ENCODE data around the gene GSTA3.
"Not testable (repeated sequence)": the region's sequence is repeated elsewhere in the genome, so short reads cannot be mapped to it uniquely, and the experiment has no call there.

GSTA3 gene

DNA sequence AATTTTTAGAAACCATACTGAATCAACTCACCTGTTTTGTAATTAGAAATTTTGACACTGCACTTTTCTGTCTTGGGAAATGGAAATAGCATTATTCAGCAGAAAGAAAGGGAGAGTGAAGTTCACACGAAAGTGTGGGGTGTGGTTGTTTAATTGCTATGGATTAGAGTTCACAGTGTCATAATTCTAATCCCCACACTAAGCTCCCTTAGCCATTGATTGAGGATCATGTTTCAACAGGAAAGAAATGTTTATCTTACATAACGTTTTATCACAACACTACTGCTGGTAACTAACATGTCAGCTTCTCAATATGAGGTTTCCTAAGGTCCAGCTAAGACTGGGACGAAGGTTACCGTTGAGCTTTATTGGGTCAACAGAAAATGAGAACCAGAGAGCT, 37.5 kb downstream of the GSTA3 start:
- H3K27me3 ChIP-seq (ENCODE audit: insufficient read depth, low read length, poor library complexity), result peaks cover 20% of the 10 kb centered on the region
- H3K4me1 ChIP-seq (ENCODE audit: insufficient read depth, low read length), result no peaks in the 10 kb centered on the region
- no peak for ATAC-seq (ENCODE audit: insufficient read depth, low read depth)
- H3K4me2 ChIP-seq (ENCODE audit: insufficient read depth, low read length), result no peak overlapping the region
- no peak overlapping the region for H3K4me3 ChIP-seq (ENCODE audit: low read depth in 1 of 2, low read length in 2 of 2)
- no peaks in the 10 kb centered on the region for H3K79me2 ChIP-seq (ENCODE audit: insufficient read depth, low read length)
- H3K9me3 ChIP-seq (ENCODE audit: insufficient read depth, low read length, severe bottlenecking), result no peaks in the 10 kb centered on the region
- TF ChIP-seq, protein P1, sequence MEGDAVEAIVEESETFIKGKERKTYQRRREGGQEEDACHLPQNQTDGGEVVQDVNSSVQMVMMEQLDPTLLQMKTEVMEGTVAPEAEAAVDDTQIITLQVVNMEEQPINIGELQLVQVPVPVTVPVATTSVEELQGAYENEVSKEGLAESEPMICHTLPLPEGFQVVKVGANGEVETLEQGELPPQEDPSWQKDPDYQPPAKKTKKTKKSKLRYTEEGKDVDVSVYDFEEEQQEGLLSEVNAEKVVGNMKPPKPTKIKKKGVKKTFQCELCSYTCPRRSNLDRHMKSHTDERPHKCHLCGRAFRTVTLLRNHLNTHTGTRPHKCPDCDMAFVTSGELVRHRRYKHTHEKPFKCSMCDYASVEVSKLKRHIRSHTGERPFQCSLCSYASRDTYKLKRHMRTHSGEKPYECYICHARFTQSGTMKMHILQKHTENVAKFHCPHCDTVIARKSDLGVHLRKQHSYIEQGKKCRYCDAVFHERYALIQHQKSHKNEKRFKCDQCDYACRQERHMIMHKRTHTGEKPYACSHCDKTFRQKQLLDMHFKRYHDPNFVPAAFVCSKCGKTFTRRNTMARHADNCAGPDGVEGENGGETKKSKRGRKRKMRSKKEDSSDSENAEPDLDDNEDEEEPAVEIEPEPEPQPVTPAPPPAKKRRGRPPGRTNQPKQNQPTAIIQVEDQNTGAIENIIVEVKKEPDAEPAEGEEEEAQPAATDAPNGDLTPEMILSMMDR (IDR thresholded peaks at IDR 0.05; ENCODE audit: borderline replicate concordance, extremely low read depth, low read length, poor library complexity, severe bottlenecking), result no peak
- no peak for TF ChIP-seq EZH2 (IDR thresholded peaks at IDR 0.05; ENCODE audit: borderline replicate concordance, low read depth, low read length, severe bottlenecking)
- H2AFZ ChIP-seq (ENCODE audit: low read depth, low read length), result no peak overlapping the region
- no peak overlapping the region for H3K9ac ChIP-seq (ENCODE audit: low read depth, low read length)
- H3K36me3 ChIP-seq (ENCODE audit: insufficient read depth, low read length), result no peaks in the 10 kb centered on the region
- H3K27ac ChIP-seq (ENCODE audit: low read length), result no peak overlapping the region
- H4K20me1 ChIP-seq (ENCODE audit: insufficient read depth, low read length), result no peaks in the 10 kb centered on the region
- DNase-seq, result no peak

DNA sequence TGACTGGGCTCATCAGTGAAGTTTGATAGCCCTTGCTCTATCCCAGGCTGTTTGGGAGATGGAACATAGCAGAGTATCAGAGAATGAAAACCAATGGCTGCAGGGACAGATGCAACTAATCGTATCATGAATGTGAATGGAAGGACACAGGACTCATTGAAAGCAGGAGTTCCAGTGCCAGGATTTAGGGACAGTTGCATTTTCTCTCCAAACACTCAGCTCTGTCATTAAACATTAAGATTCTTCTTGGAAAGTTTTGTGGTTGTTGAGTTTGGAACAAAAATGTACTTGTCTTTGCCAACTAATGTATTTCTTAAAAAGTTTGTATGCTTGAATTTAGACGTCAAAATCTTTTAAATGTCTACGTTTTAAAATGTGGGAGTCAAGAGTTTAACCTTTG, 37.9 kb downstream of the GSTA3 start:
- Histone ChIP-seq H3K27ac (ENCODE audit: low read length) (no peak overlapping the region), H3K4me2 (ENCODE audit: insufficient read depth, low read length) (no peak overlapping the region), H3K9me3 (ENCODE audit: insufficient read depth, low read length, severe bottlenecking) (no peaks in the 10 kb centered on the region), H3K27me3 (ENCODE audit: insufficient read depth, low read length, poor library complexity) (peaks cover 20% of the 10 kb centered on the region), H2AFZ (ENCODE audit: low read depth, low read length) (no peak overlapping the region), H3K36me3 (ENCODE audit: insufficient read depth, low read length) (no peaks in the 10 kb centered on the region), H4K20me1 (ENCODE audit: insufficient read depth, low read length) (no peaks in the 10 kb centered on the region), H3K4me1 (ENCODE audit: insufficient read depth, low read length) (no peaks in the 10 kb centered on the region), H3K79me2 (ENCODE audit: insufficient read depth, low read length) (no peaks in the 10 kb centered on the region), H3K4me3 (ENCODE audit: low read depth in 1 of 2, low read length in 2 of 2) (no peak overlapping the region), H3K9ac (ENCODE audit: low read depth, low read length) (no peak overlapping the region)
- DNase-seq, result no peak
- TF ChIP-seq EZH2 (IDR thresholded peaks at IDR 0.05; ENCODE audit: borderline replicate concordance, low read depth, low read length, severe bottlenecking), result no peak
- TF ChIP-seq, protein P1 (IDR thresholded peaks at IDR 0.05; ENCODE audit: borderline replicate concordance, extremely low read depth, low read length, poor library complexity, severe bottlenecking), result no peak
- ATAC-seq (ENCODE audit: insufficient read depth, low read depth), result no peak

DNA sequence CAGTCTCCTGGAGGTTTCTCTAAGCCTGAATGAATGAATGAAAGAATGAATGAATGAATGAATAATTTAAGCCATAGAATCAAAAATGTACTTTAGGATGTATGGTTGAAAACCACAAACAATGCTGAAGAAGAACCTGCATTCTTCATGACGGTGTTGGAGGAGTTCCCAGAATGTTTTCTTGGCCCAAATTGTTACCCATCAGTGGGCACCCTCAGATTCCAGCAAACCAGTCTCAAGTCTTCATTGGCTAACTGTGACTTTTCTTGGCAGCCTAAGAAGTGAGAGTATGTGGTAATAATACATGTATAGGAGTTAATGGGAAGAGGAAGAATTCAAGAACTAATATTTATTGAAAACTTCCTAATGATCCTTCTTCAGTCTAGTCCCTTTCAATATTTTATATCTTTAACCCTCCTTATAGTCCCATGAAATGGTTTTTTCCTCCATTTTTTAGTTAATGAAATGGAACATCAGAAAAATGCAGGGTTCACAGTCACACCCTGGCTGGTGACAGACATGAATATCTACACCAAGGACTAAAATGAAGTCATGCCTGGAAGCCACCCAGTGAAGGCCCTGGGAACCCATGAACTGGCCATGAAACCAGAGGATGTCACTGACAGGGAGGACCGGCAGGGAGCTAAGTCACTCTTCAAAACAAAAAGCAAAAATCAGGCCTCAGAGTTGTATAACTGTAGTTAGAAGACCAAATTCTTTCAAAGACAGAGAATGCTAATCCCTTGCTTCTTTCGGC, 39.0 kb downstream of the GSTA3 start:
- not testable (repeated sequence) for H3K4me3 ChIP-seq (ENCODE audit: low read depth in 1 of 2, low read length in 2 of 2); H2AFZ ChIP-seq (ENCODE audit: low read depth, low read length); ATAC-seq (ENCODE audit: insufficient read depth, low read depth); H3K27ac ChIP-seq (ENCODE audit: low read length); DNase-seq; H4K20me1 ChIP-seq (ENCODE audit: insufficient read depth, low read length); H3K9me3 ChIP-seq (ENCODE audit: insufficient read depth, low read length, severe bottlenecking); H3K79me2 ChIP-seq (ENCODE audit: insufficient read depth, low read length); H3K4me1 ChIP-seq (ENCODE audit: insufficient read depth, low read length); H3K9ac ChIP-seq (ENCODE audit: low read depth, low read length); H3K4me2 ChIP-seq (ENCODE audit: insufficient read depth, low read length); H3K36me3 ChIP-seq (ENCODE audit: insufficient read depth, low read length)
- H3K27me3 ChIP-seq (ENCODE audit: insufficient read depth, low read length, poor library complexity), result peaks cover 20% of the 10 kb centered on the region

DNA sequence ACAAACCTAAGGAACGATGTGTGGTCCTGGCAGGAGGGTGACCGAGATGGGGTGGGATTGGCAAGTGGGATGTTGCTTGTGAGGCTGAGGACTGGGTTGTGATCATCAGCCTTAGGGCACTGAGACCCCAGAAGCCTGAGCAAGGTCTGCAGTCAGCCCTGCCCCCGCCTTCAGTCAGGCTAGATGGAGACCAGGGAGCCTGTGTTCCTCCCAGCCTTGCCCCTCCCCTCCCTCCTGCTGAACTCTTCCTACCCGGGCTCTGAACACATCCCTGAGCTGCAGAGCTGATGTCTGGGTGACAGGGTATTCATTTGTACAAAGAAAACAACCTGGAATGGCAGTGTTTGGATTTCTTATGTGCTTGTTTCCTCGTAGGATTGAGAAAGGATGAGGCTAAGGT, 40.6 kb downstream of the GSTA3 start:
- H3K79me2 ChIP-seq (ENCODE audit: insufficient read depth, low read length); H3K4me1 ChIP-seq (ENCODE audit: insufficient read depth, low read length); H2AFZ ChIP-seq (ENCODE audit: low read depth, low read length); H4K20me1 ChIP-seq (ENCODE audit: insufficient read depth, low read length); DNase-seq; ATAC-seq (ENCODE audit: insufficient read depth, low read depth); H3K9ac ChIP-seq (ENCODE audit: low read depth, low read length); H3K4me3 ChIP-seq (ENCODE audit: low read depth in 1 of 2, low read length in 2 of 2); H3K9me3 ChIP-seq (ENCODE audit: insufficient read depth, low read length, severe bottlenecking); H3K4me2 ChIP-seq (ENCODE audit: insufficient read depth, low read length); H3K36me3 ChIP-seq (ENCODE audit: insufficient read depth, low read length); H3K27ac ChIP-seq (ENCODE audit: low read length): not testable (repeated sequence)
- H3K27me3 ChIP-seq (ENCODE audit: insufficient read depth, low read length, poor library complexity), result peaks cover 13% of the 10 kb centered on the region
